ENCODE data around the gene ADCY4.

The ADCY4 gene

DNA sequence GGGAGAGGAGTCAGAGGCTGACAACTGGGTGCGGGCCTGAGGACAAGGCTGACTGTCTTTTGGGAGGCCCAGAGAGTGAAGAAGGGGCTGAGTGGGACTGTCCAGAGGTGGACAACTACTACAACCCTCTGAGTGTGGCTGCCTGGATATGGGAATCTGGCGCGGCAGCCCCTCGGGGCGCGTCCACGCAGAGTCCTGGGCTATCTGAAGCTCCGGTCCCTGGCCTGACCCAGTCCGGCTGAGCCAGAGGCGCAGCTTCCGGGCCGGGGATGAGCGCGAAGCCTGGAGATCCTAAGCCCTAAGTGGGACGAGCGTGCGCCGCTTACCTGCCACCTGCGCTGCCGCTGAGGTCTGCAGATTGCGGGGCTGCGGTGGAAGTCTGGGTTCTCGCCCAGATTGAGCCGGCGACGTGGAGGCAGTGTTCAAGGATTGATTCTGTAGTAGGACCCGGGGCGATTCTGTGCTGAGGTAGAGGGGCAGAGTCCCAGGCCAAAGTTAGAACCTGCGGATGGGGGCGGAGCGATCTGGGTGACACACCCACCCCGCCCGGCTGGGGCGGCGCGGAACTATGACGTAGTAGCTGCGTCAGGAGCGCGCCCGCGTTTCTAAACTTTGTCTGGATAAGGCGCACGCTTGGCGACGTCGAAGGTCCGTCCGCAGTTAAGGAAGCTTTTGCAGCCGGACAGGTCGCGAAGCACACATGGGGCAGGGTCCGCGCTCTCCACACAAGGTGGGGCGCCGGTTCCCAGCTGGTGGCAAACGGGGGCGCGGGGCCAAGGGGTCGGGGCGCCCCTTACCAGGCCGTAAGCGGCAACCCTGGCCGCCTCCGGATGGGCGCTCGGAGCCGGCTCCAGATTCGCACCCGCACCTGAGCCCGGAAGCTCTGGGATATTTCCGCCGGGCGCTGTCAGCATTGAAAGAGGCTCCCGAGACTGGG lies 35.3 kb downstream of the ADCY4 start, which contains the start of the genes DHRS1 and NOP9:
DHRS1 (minus strand) TSS at position 526 of the 937 bp plus-strand sequence. CDS start 674 bp downstream, outside the sequence.
NOP9 (plus strand) TSS at position 596 of the 937 bp plus-strand sequence; CDS start at position 701, 105 bp downstream.
- Histone ChIP-seq H3K4me1 (ENCODE audit: insufficient read depth, insufficient read length) (peaks cover 6% of the 10 kb centered on the region), H3K27me3 (ENCODE audit: insufficient read depth, insufficient read length) (no peaks in the 10 kb centered on the region), H3K9ac (ENCODE audit: insufficient read length, low read depth) (peak within 1 kb of the TSS; percentile 65), H3K9me3 (ENCODE audit: insufficient read depth, low read length) (no peaks in the 10 kb centered on the region), H3K4me3 (ENCODE audit: insufficient read length, low read depth) (peak within 1 kb of the TSS; percentile 53), H3K36me3 (ENCODE audit: insufficient read depth, insufficient read length, low read length) (peaks cover 51% of the 10 kb centered on the region)
- DNase-seq (ENCODE audit: low read depth, low spot score), result peak; percentile 78
- TF ChIP-seq YY1 (IDR thresholded peaks at IDR 0.05; ENCODE audit: insufficient read depth, insufficient read length), result no peak
- TF ChIP-seq ZNF274 (IDR thresholded peaks at IDR 0.05; ENCODE audit: low read depth, low read length), result no peak
- no peak for TF ChIP-seq SUZ12 (IDR thresholded peaks at IDR 0.05; ENCODE audit: extremely low read depth, insufficient read depth, insufficient read length)

DNA sequence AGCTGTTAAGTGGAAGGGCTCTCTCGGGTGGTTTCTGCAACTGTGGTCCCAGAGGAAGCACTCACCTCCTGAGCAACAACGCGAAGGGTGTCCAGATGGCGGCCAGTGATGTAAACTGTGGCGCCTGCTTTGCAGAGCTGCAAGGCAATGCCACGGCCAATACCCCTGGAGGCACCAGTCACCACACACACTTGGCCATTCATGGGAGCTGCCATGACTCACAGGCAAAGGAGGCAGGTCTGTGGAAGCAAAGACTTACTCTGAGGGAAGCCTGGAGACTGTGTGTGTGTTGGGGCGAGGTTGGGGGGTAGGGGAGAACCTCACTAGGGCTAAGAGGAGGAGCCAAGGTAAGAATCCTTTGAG lies 36.0 kb downstream of the ADCY4 start:
- Histone ChIP-seq H3K4me3 (ENCODE audit: insufficient read length, low read depth) (peak overlapping the region; percentile 53), H3K4me1 (ENCODE audit: insufficient read depth, insufficient read length) (peaks cover 6% of the 10 kb centered on the region), H3K27me3 (ENCODE audit: insufficient read depth, insufficient read length) (no peaks in the 10 kb centered on the region), H3K9me3 (ENCODE audit: insufficient read depth, low read length) (no peaks in the 10 kb centered on the region), H3K9ac (ENCODE audit: insufficient read length, low read depth) (peak overlapping the region; percentile 65), H3K36me3 (ENCODE audit: insufficient read depth, insufficient read length, low read length) (peaks cover 45% of the 10 kb centered on the region)
- TF ChIP-seq ZNF274 (IDR thresholded peaks at IDR 0.05; ENCODE audit: low read depth, low read length), result no peak
- no peak for TF ChIP-seq SUZ12 (IDR thresholded peaks at IDR 0.05; ENCODE audit: extremely low read depth, insufficient read depth, insufficient read length)
- TF ChIP-seq YY1 (IDR thresholded peaks at IDR 0.05; ENCODE audit: insufficient read depth, insufficient read length), result no peak
- no peak for DNase-seq (ENCODE audit: low read depth, low spot score)

DNA sequence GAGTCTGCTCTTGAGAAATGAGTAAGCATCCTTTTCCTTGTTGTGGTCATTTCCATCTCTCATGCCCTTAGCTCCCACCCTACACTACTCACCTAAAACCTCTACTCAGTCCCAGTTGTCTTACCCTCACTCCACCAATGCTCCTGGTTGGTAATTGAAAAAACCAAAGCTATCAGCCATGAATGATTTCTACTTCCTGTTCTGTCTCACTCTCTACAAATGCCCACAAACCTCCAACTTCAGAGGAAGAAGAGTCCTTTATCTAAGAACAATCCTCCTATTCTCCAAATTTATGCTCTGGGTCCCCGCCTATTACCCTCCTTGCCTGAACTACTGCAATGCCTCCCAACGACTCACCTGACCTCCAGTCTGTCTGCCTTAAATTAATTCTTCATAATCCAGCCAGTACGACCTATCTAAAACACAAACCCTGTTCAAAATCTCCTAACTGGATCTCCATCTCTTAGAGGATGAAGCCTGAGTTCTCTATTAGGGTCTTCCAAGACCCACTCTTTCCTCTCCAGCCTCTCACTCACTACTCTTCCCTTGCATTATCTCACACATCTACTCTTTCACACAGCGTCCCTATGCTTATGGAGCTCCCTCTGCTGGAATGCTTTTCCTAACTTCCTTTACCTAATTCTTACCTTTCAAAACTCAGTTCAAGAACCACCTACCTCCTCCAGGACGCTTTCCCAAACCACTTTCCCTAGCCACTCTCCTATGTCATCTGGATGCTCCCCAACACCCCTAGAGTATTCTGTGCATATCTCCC lies 37.5 kb downstream of the ADCY4 start:
- H3K9ac ChIP-seq (ENCODE audit: insufficient read length, low read depth), result no peak overlapping the region
- H3K4me1 ChIP-seq (ENCODE audit: insufficient read depth, insufficient read length), result peaks cover 6% of the 10 kb centered on the region
- H3K36me3 ChIP-seq (ENCODE audit: insufficient read depth, insufficient read length, low read length), result peaks cover 36% of the 10 kb centered on the region

DNA sequence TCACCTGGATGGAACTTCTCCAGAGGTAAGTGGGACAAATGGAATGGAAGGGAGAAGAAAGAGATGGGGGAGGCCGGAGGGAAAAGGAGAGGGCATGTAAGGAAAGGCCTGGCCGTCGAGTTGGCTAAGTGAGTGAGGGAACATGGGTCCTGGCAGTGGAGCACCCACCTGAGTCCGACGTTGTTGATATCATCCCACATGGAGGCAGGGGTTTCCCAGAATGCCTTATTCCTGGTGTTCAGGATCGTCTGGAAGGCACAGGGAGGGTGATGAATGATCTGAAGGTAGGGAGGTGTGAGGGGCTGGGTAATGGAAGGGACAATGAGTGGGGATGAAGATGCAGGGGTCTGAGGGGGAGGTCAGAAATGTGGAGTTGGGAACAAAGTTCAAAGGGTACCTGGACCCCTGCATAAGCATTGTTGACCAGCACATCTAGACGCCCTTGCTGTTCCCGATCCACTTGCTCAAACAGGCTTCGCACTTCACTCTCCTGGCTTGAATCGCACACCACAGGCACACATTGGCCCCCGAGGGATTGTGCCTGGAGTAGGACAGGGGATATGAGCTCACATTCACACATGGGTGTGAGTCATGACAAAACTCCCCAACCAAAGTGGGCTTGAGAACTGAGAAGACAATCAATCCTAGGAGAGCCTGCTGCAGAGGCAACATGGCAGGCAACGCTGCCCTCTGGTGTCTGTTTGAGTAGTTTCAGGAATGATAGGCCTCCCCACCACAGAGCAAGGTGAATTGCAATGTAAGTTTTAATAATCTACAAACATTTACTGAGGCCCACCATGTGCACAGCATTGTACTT lies 38.3 kb downstream of the ADCY4 start:
- Histone ChIP-seq H3K27me3 (ENCODE audit: insufficient read depth, insufficient read length) (no peaks in the 10 kb centered on the region), H3K36me3 (ENCODE audit: insufficient read depth, insufficient read length, low read length) (peaks cover 36% of the 10 kb centered on the region), H3K4me1 (ENCODE audit: insufficient read depth, insufficient read length) (peaks cover 6% of the 10 kb centered on the region), H3K9ac (ENCODE audit: insufficient read length, low read depth) (no peak overlapping the region), H3K9me3 (ENCODE audit: insufficient read depth, low read length) (no peaks in the 10 kb centered on the region), H3K4me3 (ENCODE audit: insufficient read length, low read depth) (no peak overlapping the region)
- TF ChIP-seq YY1 (IDR thresholded peaks at IDR 0.05; ENCODE audit: insufficient read depth, insufficient read length) (no peak), SUZ12 (IDR thresholded peaks at IDR 0.05; ENCODE audit: extremely low read depth, insufficient read depth, insufficient read length) (no peak), ZNF274 (IDR thresholded peaks at IDR 0.05; ENCODE audit: low read depth, low read length) (no peak)
- DNase-seq (ENCODE audit: low read depth, low spot score), result peak; percentile 28

More for the DNA sequence above, 37.5 kb downstream of the ADCY4 start:
- TF ChIP-seq ZNF274 (IDR thresholded peaks at IDR 0.05; ENCODE audit: low read depth, low read length) (no peak), YY1 (IDR thresholded peaks at IDR 0.05; ENCODE audit: insufficient read depth, insufficient read length) (no peak)
- DNase-seq (ENCODE audit: low read depth, low spot score), result no peak
- no peak overlapping the region for H3K4me3 ChIP-seq (ENCODE audit: insufficient read length, low read depth)
- no peaks in the 10 kb centered on the region for H3K27me3 ChIP-seq (ENCODE audit: insufficient read depth, insufficient read length)
- H3K9me3 ChIP-seq (ENCODE audit: insufficient read depth, low read length), result no peaks in the 10 kb centered on the region

DNA sequence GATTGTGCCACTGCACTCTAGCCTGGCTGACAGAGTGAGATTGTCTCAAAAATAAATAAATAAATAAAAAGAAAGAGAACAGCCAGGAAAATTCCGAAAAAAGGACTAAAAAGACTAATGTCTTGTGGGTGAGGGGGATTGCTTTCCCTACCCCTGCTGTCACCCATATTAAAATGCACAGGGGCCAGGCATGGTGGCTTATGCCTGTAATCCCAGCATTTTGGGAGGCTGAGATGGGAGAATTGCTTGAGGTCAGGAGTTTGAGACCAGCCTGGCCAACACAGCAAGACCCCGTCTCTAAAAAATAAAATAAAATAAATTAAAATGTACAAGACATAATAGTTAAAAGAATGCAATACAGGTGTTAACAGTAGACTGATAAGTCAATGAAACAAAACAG lies 41.3 kb downstream of the ADCY4 start:
- no peaks in the 10 kb centered on the region for H3K27me3 ChIP-seq (ENCODE audit: insufficient read depth, insufficient read length)
- peaks cover 3% of the 10 kb centered on the region for H3K4me1 ChIP-seq (ENCODE audit: insufficient read depth, insufficient read length)
- H3K9ac ChIP-seq (ENCODE audit: insufficient read length, low read depth), result no peak overlapping the region
- no peak for DNase-seq (ENCODE audit: low read depth, low spot score)
- peaks cover 48% of the 10 kb centered on the region for H3K36me3 ChIP-seq (ENCODE audit: insufficient read depth, insufficient read length, low read length)
- TF ChIP-seq SUZ12 (IDR thresholded peaks at IDR 0.05; ENCODE audit: extremely low read depth, insufficient read depth, insufficient read length), result no peak
- no peak for TF ChIP-seq YY1 (IDR thresholded peaks at IDR 0.05; ENCODE audit: insufficient read depth, insufficient read length)
- TF ChIP-seq ZNF274 (IDR thresholded peaks at IDR 0.05; ENCODE audit: low read depth, low read length), result no peak
- H3K9me3 ChIP-seq (ENCODE audit: insufficient read depth, low read length), result no peaks in the 10 kb centered on the region
- H3K4me3 ChIP-seq (ENCODE audit: insufficient read length, low read depth), result no peak overlapping the region

DNA sequence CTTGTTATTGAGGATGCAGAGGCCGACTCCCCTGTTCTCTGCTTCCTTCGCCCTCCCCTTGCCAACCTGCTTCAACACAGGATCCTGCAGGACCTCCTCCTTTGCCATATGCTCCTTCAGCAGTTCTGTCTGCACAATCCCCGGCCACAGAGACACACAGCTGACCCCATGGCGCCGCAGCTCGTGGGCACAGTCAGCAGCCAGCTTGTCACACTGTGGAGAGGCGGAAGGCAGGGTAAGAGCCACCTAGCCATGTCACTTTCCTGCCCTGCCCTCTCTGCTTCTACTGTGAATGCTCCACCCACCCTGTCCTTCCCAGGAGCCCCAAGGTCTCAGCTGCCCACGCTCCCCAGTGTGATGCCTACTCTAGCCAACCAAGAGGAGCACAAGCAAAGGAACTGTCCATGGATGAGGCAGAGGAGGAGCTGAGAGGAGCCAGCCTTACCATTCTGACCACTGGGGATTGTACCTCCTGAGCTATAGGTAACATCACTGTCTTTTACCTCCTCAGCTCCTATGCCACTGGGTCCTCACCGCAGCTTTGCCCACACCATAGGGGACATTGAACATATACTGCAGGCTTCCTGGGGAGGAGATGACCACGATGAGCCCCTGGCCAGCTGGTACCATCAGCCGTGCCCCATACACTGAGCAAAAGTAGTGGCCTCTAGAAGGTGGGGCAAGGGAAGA lies 42.6 kb downstream of the ADCY4 start:
- TF ChIP-seq YY1 (IDR thresholded peaks at IDR 0.05; ENCODE audit: insufficient read depth, insufficient read length), result no peak
- TF ChIP-seq ZNF274 (IDR thresholded peaks at IDR 0.05; ENCODE audit: low read depth, low read length), result no peak
- no peak for TF ChIP-seq SUZ12 (IDR thresholded peaks at IDR 0.05; ENCODE audit: extremely low read depth, insufficient read depth, insufficient read length)
- peaks cover 3% of the 10 kb centered on the region for H3K4me1 ChIP-seq (ENCODE audit: insufficient read depth, insufficient read length)
- no peak overlapping the region for H3K9ac ChIP-seq (ENCODE audit: insufficient read length, low read depth)
- H3K36me3 ChIP-seq (ENCODE audit: insufficient read depth, insufficient read length, low read length), result peaks cover 48% of the 10 kb centered on the region
- DNase-seq (ENCODE audit: low read depth, low spot score), result no peak
- no peak overlapping the region for H3K4me3 ChIP-seq (ENCODE audit: insufficient read length, low read depth)
- no peaks in the 10 kb centered on the region for H3K27me3 ChIP-seq (ENCODE audit: insufficient read depth, insufficient read length)
- H3K9me3 ChIP-seq (ENCODE audit: insufficient read depth, low read length), result no peaks in the 10 kb centered on the region

Measured in NT2/D1 (cell line).